ENCODE results near the gene GRPEL1.

DNA sequence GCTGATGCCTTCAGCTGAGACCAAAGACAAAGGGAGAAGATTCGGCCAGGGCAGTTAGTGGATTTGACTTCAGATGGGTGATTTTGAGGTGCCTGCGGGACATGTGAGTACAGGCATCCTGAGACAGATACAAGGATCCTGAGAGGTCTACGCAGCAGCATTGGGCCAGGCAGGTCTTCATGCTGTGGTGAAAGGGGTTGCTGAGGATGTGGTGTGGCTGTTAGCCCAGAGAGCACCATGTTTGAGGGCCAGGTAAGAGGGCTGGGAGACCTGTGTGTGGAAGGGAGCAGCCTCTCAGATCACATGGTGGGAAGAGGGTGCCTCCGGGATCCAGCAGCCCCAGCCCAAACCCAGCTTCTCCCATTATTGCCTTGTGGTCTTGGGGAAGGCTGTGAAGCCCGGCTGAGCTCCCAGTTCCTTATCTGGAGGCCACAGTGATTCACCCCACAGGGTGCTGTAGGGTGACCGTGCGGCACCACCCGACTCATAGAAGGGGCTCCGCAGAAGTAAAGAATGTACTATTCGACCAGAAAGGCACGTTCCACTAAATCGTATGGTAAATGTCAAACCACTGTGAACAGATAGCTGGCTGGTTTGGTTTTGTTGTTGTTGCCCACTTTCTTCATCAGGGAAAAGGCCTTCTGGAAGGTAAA lies 52.4 kb downstream of the GRPEL1 start:
- no peak for TF ChIP-seq ZNF274 (IDR thresholded peaks at IDR 0.05; ENCODE audit: low read length)
- TF ChIP-seq ZNF274 (tag by site-specific recombination; IDR thresholded peaks at IDR 0.05; ENCODE audit: borderline replicate concordance) = no peak
- TF ChIP-seq, protein P1, sequence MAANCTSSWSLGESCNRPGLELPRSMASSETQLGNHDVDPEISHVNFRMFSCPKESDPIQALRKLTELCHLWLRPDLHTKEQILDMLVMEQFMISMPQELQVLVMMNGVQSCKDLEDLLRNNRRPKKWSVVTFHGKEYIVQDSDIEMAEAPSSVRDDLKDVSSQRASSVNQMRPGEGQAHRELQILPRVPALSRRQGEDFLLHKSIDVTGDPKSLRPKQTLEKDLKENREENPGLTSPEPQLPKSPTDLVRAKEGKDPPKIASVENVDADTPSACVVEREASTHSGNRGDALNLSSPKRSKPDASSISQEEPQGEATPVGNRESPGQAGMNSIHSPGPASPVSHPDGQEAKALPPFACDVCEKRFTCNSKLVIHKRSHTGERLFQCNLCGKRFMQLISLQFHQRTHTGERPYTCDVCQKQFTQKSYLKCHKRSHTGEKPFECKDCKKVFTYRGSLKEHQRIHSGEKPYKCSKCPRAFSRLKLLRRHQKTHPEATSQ (tag by site-specific recombination; IDR thresholded peaks at IDR 0.05) = no peak
- TF ChIP-seq, protein P2, sequence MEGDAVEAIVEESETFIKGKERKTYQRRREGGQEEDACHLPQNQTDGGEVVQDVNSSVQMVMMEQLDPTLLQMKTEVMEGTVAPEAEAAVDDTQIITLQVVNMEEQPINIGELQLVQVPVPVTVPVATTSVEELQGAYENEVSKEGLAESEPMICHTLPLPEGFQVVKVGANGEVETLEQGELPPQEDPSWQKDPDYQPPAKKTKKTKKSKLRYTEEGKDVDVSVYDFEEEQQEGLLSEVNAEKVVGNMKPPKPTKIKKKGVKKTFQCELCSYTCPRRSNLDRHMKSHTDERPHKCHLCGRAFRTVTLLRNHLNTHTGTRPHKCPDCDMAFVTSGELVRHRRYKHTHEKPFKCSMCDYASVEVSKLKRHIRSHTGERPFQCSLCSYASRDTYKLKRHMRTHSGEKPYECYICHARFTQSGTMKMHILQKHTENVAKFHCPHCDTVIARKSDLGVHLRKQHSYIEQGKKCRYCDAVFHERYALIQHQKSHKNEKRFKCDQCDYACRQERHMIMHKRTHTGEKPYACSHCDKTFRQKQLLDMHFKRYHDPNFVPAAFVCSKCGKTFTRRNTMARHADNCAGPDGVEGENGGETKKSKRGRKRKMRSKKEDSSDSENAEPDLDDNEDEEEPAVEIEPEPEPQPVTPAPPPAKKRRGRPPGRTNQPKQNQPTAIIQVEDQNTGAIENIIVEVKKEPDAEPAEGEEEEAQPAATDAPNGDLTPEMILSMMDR (tag by site-specific recombination; IDR thresholded peaks at IDR 0.05) = no peak
- TF ChIP-seq TCF7L2 (IDR thresholded peaks at IDR 0.05; ENCODE audit: borderline replicate concordance, low read depth, low read length) = no peak
- TF ChIP-seq, protein P3, sequence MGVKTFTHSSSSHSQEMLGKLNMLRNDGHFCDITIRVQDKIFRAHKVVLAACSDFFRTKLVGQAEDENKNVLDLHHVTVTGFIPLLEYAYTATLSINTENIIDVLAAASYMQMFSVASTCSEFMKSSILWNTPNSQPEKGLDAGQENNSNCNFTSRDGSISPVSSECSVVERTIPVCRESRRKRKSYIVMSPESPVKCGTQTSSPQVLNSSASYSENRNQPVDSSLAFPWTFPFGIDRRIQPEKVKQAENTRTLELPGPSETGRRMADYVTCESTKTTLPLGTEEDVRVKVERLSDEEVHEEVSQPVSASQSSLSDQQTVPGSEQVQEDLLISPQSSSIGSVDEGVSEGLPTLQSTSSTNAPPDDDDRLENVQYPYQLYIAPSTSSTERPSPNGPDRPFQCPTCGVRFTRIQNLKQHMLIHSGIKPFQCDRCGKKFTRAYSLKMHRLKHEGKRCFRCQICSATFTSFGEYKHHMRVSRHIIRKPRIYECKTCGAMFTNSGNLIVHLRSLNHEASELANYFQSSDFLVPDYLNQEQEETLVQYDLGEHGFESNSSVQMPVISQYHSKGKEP (tag by site-specific recombination; IDR thresholded peaks at IDR 0.05) = no peak
- no peak for TF ChIP-seq ZNF837 (tag by site-specific recombination; IDR thresholded peaks at IDR 0.05)
- TF ChIP-seq, protein P4, sequence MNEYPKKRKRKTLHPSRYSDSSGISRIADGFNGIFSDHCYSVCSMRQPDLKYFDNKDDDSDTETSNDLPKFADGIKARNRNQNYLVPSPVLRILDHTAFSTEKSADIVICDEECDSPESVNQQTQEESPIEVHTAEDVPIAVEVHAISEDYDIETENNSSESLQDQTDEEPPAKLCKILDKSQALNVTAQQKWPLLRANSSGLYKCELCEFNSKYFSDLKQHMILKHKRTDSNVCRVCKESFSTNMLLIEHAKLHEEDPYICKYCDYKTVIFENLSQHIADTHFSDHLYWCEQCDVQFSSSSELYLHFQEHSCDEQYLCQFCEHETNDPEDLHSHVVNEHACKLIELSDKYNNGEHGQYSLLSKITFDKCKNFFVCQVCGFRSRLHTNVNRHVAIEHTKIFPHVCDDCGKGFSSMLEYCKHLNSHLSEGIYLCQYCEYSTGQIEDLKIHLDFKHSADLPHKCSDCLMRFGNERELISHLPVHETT (tag by site-specific recombination; IDR thresholded peaks at IDR 0.05) = no peak
- TF ChIP-seq SP2 (tag by site-specific recombination; IDR thresholded peaks at IDR 0.05) = no peak
- TF ChIP-seq, protein P5, sequence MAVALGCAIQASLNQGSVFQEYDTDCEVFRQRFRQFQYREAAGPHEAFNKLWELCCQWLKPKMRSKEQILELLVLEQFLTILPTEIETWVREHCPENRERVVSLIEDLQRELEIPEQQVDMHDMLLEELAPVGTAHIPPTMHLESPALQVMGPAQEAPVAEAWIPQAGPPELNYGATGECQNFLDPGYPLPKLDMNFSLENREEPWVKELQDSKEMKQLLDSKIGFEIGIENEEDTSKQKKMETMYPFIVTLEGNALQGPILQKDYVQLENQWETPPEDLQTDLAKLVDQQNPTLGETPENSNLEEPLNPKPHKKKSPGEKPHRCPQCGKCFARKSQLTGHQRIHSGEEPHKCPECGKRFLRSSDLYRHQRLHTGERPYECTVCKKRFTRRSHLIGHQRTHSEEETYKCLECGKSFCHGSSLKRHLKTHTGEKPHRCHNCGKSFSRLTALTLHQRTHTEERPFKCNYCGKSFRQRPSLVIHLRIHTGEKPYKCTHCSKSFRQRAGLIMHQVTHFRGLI (tag by site-specific recombination; IDR thresholded peaks at IDR 0.05) = no peak
- TF ChIP-seq ZNF146 (tag by site-specific recombination; IDR thresholded peaks at IDR 0.05) = no peak
- no peak for TF ChIP-seq KLF9 (tag by site-specific recombination; IDR thresholded peaks at IDR 0.05; ENCODE audit: low read depth)

Measured in HEK293 (cell line).